GM06990 (cell line): Measurements from ENCODE around the gene GYG1.

Source experiments
- DNase-seq: peaks from one replicate; pipeline ENCODE4 v3.0.0-alpha.2; 2011; ENCODE audit not compliant: insufficient read length; ENCODE audit errors: extremely low read depth
- H3K27me3 ChIP-seq: replicated peaks from 2 replicates; pipeline ENCODE4 v1.6.0; 2011; ENCODE audit warnings: low read length; ENCODE audit not compliant: control insufficient read depth, insufficient read depth
- H3K36me3 ChIP-seq: 2 replicates; pipeline ENCODE4 v1.5.1; 2011; ENCODE audit warnings: low read length; ENCODE audit not compliant: control insufficient read depth, insufficient read depth
- H3K4me3 ChIP-seq: replicated peaks from 2 replicates; pipeline ENCODE4 v1.5.1; 2011; ENCODE audit warnings: low read depth, mild to moderate bottlenecking, control low read depth, low read length
- CTCF ChIP-seq: IDR thresholded peaks from 2 replicates; pipeline ENCODE4 v1.5.1; 2011; ENCODE audit warnings: low read length, control low read depth, mild to moderate bottlenecking, inconsistent platforms; ENCODE audit not compliant: insufficient read depth, poor library complexity, severe bottlenecking

The GYG1 gene

DNA sequence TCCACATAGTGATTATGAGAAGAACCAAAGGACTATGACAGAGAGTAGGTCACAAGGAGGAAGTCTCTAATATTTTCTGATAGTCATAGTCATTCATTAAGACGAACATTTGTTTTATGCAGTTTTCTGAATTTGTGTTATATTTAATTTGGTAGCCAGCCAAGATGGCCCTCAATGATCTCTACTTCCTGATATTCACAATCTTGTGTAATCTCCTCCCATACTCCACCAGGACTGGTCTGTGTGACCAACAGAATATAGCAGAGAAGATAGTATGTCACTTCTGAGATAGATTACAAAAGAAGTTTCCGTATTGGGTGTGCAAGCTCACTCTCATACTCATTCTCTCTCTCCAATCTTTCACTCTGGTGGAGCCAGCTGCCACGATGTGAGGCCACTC lies 64.2 kb downstream of the GYG1 start:
- no peak for DNase-seq
- peaks cover 4% of the 10 kb centered on the region for H3K36me3 ChIP-seq
- no peaks in the 10 kb centered on the region for H3K27me3 ChIP-seq
- H3K4me3 ChIP-seq: no peak overlapping the region
- no peak for TF ChIP-seq CTCF

DNA sequence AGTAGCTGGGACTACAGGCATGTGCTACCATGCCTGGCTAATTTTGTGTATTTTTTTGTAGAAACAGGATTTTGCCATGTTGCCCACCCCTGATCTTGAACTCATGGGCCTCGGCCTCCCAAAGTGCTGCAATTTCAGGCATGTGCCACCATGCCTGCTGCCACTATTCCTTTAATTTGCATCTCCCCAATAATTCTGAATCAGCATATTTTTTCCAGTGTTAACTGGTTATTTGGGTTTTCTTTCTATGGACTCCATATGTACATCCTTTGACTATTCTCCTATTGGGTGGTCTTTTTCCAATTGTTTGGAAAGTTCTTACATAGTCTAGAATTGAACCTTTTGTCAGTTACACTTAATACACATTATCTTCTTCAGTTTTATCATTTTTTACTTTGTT lies 66.9 kb downstream of the GYG1 start:
- Histone ChIP-seq H3K36me3 (peaks cover 2% of the 10 kb centered on the region), H3K27me3 (no peaks in the 10 kb centered on the region), H3K4me3 (no peak overlapping the region)
- TF ChIP-seq CTCF: no peak
- no peak for DNase-seq

GRCh38 chr3:149058602-149059001 lies 67.3 kb downstream of the GYG1 start:
- H3K36me3 ChIP-seq: peaks cover 1% of the 10 kb centered on the region
- no peak for TF ChIP-seq CTCF
- DNase-seq: no peak

GRCh38 chr3:149061776-149062175 lies 70.4 kb downstream of the GYG1 start:
- no peaks in the 10 kb centered on the region for H3K27me3 ChIP-seq
- no peak overlapping the region for H3K4me3 ChIP-seq
- no peak for DNase-seq
- no peaks in the 10 kb centered on the region; the same call in 1 of the 2 replicates for H3K36me3 ChIP-seq
- TF ChIP-seq CTCF: no peak

More at GRCh38 chr3:149058602-149059001, 67.3 kb downstream of the GYG1 start:
- Histone ChIP-seq H3K4me3 (no peak overlapping the region), H3K27me3 (no peaks in the 10 kb centered on the region)

DNA sequence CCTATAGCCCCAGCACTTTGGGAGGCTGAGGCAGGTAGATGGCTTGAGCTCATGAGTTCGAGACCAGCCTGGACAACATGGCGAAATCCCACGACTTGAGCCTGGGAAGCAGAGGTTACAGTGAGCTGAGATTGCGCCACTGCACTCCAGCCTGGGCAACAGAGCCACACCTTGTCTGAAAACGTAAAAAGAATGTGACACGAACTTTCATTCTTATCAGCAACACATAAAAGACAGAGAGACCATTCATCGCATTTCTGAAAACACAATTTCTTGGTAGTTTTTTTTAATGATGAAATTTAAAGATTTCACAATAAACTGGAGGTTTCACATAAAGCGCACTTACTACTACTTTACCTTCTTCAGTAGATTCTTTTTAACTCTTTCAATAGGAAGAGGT lies 76.5 kb downstream of the GYG1 start:
- Histone ChIP-seq H3K4me3 (no peak overlapping the region), H3K27me3 (no peaks in the 10 kb centered on the region), H3K36me3 (no peaks in the 10 kb centered on the region)
- DNase-seq: no peak
- no peak for TF ChIP-seq CTCF
